Duodenal mucosa (tissue), 2 donors: Measurements from ENCODE around the gene HNRNPUL2.

Source experiments
- H3K27ac ChIP-seq: one replicate; pipeline ENCODE4 v1.7.0; 2013; ENCODE audit warnings: low read depth, low read length
- H3K27me3 ChIP-seq, 2 donors: one replicate each; pipeline ENCODE4 v1.7.0; 2013; ENCODE audit warnings: low read length in 2 of 2, control low read depth in 1 of 2; ENCODE audit not compliant: insufficient read depth in 2 of 2, control insufficient read depth in 1 of 2
- H3K36me3 ChIP-seq, 2 donors: one replicate each; pipeline ENCODE4 v1.7.0; 2013; ENCODE audit warnings: low read length in 2 of 2, control low read depth in 1 of 2; ENCODE audit not compliant: insufficient read depth in 2 of 2, control insufficient read depth in 1 of 2
- H3K4me1 ChIP-seq, 2 donors: one replicate each; pipeline ENCODE4 v1.7.0; 2013; ENCODE audit warnings: low read length in 2 of 2, control low read depth in 1 of 2; ENCODE audit not compliant: insufficient read depth in 2 of 2, control insufficient read depth in 1 of 2
- H3K4me3 ChIP-seq, 2 donors: one replicate each; pipeline ENCODE4 v1.7.0; 2013; ENCODE audit warnings: low read length in 2 of 2, low read depth in 1 of 2
- H3K9ac ChIP-seq, 2 donors: one replicate each; pipeline ENCODE4 v1.7.0; 2013; ENCODE audit warnings: low read length in 2 of 2, low read depth in 1 of 2
- H3K9me3 ChIP-seq, 2 donors: one replicate each; pipeline ENCODE4 v1.7.0; 2013; ENCODE audit warnings: low read length in 2 of 2, control low read depth in 1 of 2; ENCODE audit not compliant: control insufficient read depth in 1 of 2

HNRNPUL2 gene

GRCh38 chr11:62671608-62672389, 55.5 kb downstream of the HNRNPUL2 start, which contains the start of the genes LBHD1 and UQCC3:
LBHD1 (minus strand) TSS chr11:62672267; CDS start chr11:62670031, 2,236 bp downstream.
UQCC3 (plus strand) TSS chr11:62671673; CDS start chr11:62671746, 73 bp downstream.
- Histone ChIP-seq H3K4me3 (peak within 1 kb of the TSS; percentile 84 to 99), H3K9me3 (no peaks in the 10 kb centered on the region), H3K36me3 (peaks cover 7 to 12% of the 10 kb centered on the region in 2 donors), H3K9ac (peak within 1 kb of the TSS; percentile 92 to 96), H3K4me1 (peaks cover 42 to 53% of the 10 kb centered on the region in 2 donors), H3K27ac (peak within 1 kb of the TSS; percentile 80), H3K27me3 (no peaks in the 10 kb centered on the region)

DNA sequence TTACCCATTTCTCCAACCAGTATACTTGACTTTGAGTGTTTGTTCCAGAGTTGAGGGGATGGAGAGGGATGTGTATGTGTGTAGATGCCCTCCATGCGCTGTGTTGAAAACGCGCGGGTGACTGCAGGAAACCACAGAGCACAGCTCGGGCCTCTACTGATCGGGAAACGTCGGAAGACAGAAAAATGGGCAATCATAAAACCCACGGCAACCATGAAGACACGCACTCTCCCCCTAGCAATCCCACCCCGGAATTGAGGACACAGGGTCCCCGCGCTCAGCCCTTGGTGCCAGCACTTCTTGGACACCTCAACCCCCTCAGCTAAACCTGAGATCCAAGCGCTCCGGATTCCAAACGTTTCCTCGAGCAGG, 56.0 kb downstream of the HNRNPUL2 start:
- Histone ChIP-seq H3K4me3 (peak overlapping the region; percentile 84 to 99), H3K27ac (peak overlapping the region; percentile 80), H3K27me3 (no peaks in the 10 kb centered on the region), H3K36me3 (peaks cover under 1 to 6% of the 10 kb centered on the region in 2 donors), H3K4me1 (peaks cover 43 to 59% of the 10 kb centered on the region in 2 donors), H3K9me3 (no peaks in the 10 kb centered on the region), H3K9ac (peak overlapping the region; percentile 92 to 96)

DNA sequence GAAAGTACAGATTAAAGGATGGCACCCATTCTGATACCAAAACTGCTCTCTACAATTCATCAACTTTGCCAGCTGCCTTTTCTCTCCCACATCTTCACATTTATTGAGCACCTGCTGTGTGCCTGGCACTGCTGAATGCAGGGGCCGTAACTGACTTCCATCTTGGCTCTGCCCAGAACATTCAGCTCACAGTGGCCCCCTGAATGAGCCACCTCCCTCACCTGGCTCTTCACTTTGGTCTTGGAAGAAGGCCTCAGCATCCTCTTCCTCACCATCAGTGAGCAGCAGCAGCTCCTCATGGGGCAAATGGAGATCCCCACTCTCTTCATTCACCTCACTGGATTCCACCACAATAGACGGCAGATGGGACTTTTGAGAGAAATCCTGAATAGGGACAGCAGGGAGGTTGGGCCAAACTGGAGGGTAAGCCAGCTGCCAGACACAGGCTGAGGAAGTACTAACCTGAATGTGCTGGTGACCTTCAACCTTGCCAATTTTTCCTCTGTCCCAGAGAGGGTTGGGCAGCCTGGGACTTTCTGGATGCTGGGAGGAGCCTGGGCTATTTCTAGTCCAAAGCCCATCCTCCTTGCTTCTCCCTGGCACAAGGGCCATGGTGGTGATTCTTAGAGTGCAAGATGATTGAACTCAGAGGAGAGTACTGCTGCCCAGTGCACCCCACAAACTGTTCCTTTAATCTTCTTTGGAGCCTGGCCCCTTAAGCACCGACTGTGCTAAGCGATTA, 57.7 kb downstream of the HNRNPUL2 start:
- H3K27me3 ChIP-seq, result no peaks in the 10 kb centered on the region
- H3K4me3 ChIP-seq, result peak overlapping the region in 1 of 2 donors; percentile 10
- peak overlapping the region; percentile 21 to 40 for H3K9ac ChIP-seq
- no peak overlapping the region for H3K27ac ChIP-seq
- peaks cover 0 to 6% of the 10 kb centered on the region in 2 donors for H3K36me3 ChIP-seq
- H3K4me1 ChIP-seq, result peaks cover 47 to 62% of the 10 kb centered on the region in 2 donors
- no peaks in the 10 kb centered on the region for H3K9me3 ChIP-seq

DNA sequence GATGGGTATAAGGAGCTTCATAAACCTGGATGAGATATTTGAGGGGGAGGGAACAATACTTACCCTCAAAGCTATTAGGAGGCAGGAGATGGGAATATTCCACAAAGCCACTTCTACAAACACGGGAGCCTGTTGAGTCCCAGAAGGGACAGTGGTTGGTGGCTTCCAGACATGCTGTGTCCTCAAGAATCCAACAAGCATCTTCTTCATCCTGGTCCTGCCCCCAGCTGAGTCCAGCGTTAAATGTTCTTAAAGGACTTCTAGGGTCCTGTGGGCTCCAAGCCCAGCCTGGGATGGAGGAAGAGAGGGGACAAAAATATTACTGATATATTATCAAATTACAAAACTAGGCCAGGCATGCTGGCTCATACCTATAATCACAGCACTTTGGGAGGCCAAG, 59.8 kb downstream of the HNRNPUL2 start:
- no peaks in the 10 kb centered on the region for H3K9me3 ChIP-seq
- no peak overlapping the region for H3K27ac ChIP-seq
- H3K4me1 ChIP-seq, result peaks cover 36 to 53% of the 10 kb centered on the region in 2 donors
- H3K4me3 ChIP-seq, result no peak overlapping the region
- H3K9ac ChIP-seq, result no peak overlapping the region
- no peaks in the 10 kb centered on the region for H3K27me3 ChIP-seq
- H3K36me3 ChIP-seq, result peaks cover 4 to 6% of the 10 kb centered on the region in 2 donors

- H3K4me3 ChIP-seq, result peak overlapping the region; percentile 81 to 95
- H3K27ac ChIP-seq, result peak overlapping the region; percentile 76
- H3K9me3 ChIP-seq, result no peaks in the 10 kb centered on the region
- peaks cover 4 to 10% of the 10 kb centered on the region in 2 donors for H3K36me3 ChIP-seq
- H3K4me1 ChIP-seq, result peaks cover 34 to 44% of the 10 kb centered on the region in 2 donors
- H3K27me3 ChIP-seq, result no peaks in the 10 kb centered on the region
- H3K9ac ChIP-seq, result peak overlapping the region; percentile 80 to 82
These were observed 60.9 kb downstream of the HNRNPUL2 start for GRCh38 chr11:62666259-62666926.

GRCh38 chr11:62665599-62666258, 61.5 kb downstream of the HNRNPUL2 start:
- H3K27ac ChIP-seq, result peak overlapping the region; percentile 76
- peaks cover 4 to 10% of the 10 kb centered on the region in 2 donors for H3K36me3 ChIP-seq
- H3K27me3 ChIP-seq, result no peaks in the 10 kb centered on the region
- peak overlapping the region; percentile 81 to 95 for H3K4me3 ChIP-seq
- H3K9me3 ChIP-seq, result no peaks in the 10 kb centered on the region
- peak overlapping the region; percentile 80 to 82 for H3K9ac ChIP-seq
- H3K4me1 ChIP-seq, result peaks cover 34 to 38% of the 10 kb centered on the region in 2 donors

GRCh38 chr11:62665075-62665598, 62.1 kb downstream of the HNRNPUL2 start, which contains the start of the genes C11orf98 and CSKMT:
C11orf98 (minus strand) TSS chr11:62665210; CDS start chr11:62665169, 41 bp downstream.
CSKMT (plus strand) TSS chr11:62665312; CDS start chr11:62665880, 568 bp downstream.
- Histone ChIP-seq H3K36me3 (peaks cover 4 to 10% of the 10 kb centered on the region in 2 donors), H3K9ac (peak within 1 kb of the TSS; percentile 80 to 82), H3K9me3 (no peaks in the 10 kb centered on the region), H3K27me3 (no peaks in the 10 kb centered on the region), H3K4me1 (peaks cover 32 to 34% of the 10 kb centered on the region in 2 donors), H3K27ac (peak within 1 kb of the TSS; percentile 76), H3K4me3 (peak within 1 kb of the TSS; percentile 87 to 95)

DNA sequence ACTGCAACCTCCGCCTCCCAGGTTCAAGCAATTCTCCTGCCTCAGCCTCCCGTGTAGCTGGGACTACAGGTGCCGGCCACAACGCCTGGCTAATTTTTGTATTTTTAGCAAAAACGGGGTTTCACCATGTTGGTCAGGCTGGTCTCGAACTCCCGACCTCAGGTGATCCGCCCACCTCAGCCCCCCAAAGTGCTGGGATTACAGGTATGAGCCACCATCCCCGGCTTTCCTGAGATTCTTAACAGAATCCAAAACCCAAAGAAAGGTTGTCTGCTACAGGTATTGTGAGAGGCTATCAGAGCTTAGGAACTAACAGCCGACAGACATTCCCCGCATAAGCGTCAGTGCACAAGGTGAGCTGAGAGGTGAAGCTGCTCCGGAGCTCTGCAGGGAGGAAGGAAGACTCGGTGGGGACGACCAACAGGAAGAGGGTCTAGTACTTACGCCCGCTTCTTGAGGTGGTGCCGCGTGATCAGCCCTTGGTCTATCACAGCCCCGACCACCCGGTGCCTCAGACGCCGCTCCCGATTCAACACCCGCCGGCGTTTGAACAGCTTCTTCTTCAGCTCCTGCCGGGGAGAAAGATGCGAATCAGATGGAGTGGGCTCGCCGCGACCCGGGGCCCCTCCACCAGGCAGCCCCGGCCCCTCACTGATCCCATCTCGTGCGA, 62.7 kb downstream of the HNRNPUL2 start:
- H3K4me1 ChIP-seq, result peaks cover 26 to 28% of the 10 kb centered on the region in 2 donors
- no peaks in the 10 kb centered on the region for H3K9me3 ChIP-seq
- peak overlapping the region; percentile 76 to 82 for H3K9ac ChIP-seq
- peaks cover 4 to 10% of the 10 kb centered on the region in 2 donors for H3K36me3 ChIP-seq
- peak overlapping the region; percentile 87 to 95 for H3K4me3 ChIP-seq
- H3K27me3 ChIP-seq, result no peaks in the 10 kb centered on the region
- H3K27ac ChIP-seq, result peak overlapping the region; percentile 53
